Fibroblast of peridontal ligament (primary cell): ENCODE data around the gene PCSK9.
"Not testable (repeated sequence)": the region's sequence is repeated elsewhere in the genome, so short reads cannot be mapped to it uniquely, and the experiment has no call there.

Source experiments
- DNase-seq: peaks from one replicate; pipeline ENCODE4 v3.0.0-alpha.2; 2010; ENCODE audit errors: extremely low read depth

The PCSK9 gene

DNA sequence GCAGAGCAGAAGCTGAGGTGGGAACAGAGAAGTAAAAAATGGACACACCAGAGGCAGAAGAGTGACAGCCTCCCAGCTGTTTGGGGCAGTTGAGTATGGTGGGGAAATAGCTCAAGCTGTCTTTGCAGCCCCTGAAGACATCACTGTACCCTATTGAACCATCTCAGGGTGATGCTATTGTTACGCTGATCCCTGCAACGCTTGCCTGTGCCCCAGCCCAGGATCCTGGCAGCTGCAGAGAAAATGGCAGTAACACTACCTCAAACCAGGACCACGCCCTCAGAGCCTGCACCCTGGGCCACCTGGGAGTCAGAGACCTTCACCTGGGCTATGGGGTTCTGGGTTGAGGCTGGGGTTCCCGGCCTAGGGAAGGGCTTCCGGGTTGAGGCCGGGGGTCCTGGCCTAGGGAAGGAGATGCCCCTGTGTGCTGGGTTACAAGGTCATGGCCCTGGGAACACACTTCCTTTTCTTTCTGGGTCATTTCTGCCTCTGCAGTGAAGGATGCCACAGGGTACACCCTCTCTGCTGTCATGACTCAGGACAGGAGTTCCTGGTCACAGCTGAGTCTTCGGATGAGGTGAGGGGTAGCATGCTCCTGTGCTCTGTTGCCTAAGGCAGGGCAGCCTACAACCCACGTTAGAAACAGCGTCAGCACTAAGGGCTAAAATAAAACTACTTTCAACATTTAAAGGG is 29.0 kb upstream of the PCSK9 start:
- DNase-seq, result no peak

DNA sequence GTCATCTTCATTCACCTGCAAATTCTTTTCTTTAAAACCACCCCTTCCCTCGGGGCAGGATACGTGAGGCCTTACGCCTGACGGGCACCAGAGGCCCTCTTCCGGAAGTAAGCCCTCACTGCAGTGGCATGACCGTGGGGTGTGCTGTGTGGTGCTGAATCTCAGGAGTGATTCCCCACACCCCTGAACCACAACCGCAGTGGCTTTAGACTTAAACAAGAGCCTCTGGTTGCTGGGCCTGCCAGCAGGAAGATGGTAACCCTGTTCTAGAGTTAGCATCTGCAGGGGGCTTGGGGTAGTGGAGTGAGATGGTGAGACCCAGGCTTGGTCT is 28.5 kb upstream of the PCSK9 start:
- no peak for DNase-seq

DNA sequence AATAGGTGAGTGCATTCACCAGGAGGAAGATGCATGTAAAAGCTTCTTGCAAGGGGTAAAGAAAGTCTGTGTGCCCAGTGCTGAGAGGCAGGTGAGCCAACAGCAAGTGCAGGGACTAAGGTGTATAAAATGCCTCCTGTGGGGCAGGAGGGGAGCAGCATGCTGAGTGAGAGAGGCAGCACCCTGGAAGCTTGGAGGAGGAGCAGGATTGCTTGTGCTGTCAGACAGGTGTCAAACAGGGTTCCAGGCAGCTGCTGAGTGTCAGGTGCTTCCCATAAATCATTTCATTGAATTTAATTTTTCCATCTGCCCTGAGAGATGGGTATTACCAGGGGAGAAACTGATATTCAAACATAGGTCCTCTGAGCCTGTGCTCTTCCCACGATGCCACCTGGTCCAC is 26.7 kb upstream of the PCSK9 start:
- DNase-seq, result no peak

DNA sequence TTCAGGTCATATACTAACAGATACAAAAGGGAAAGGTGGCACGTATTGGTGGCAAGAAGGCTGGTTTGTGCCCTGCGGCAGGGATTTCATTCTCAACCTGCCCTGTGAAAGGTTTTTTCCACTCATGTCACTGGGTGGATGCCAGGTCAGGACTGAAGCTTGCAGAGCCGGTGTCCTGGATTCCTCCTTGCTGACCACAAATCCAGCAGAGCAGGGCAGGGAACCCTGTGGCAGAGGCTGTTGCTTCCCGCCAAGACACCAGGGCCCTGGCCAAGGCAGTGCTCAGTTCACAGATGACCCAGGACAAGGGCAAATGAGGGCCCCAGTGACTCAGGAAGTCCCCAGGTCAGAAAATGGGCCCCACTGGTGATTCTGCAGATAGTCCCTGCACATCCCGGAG is 24.2 kb upstream of the PCSK9 start:
- DNase-seq, result no peak

DNA sequence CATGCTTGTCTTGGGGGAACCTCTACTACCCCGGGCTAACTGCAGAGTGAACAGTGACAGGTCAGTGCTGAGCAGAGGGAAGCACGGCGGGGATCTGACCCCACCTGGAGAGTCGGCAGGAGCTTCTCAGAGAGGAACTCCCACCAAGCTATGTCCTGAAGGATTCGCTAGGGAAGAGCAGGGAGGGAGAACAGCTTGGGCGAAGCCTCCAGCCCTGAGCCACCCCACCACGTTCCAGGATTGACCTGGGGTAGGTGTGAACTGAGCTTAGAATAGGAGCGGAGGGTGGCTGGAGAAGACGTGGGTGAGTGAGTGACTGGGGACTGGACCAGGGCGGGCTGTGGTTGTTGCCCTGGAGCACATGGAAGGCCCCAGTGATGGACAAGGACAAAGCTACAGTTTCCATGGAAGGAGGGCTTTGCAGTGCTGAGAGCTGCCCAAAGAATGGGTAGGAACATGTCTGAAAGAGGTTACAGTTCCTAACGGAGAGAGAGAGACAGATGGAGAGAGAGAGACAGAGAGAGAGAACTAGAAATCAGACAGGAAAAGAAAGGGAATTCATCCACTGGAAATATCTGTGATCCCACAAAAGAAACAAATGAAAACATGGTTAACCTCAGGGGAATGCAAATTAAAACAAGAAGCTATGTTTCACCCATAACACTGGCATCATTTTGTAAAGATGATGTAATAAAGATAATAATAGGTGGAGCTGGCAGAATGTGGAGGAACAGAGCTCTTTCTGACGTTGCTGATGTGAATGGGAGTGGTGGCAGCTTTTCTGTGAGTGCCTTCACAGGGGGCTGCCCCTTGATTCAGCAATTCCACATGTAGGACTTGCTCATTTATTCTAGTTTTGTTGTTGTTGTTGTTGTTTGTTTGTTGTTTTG is 23.4 kb upstream of the PCSK9 start:
- peak; percentile 8 for DNase-seq

DNA sequence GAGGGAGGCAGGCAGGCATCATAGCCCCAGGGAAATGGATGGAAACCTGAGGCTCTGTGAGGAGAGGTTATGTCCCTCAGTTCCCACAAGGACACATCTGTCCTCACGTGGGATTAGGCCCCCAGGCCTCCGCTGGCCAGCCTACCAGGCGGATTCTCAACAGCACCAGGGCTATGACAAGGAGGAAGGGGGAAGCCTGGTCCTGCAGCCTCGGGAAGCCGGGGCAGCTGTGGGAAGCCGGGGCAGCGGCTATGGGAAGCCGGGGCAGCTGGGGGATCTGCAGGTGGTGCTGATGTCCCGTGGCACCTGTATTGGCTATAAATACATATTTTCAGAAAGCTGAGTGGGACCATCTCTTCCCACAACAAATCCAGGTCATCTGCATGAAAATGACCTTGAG is 21.0 kb upstream of the PCSK9 start:
- no peak for DNase-seq

DNA sequence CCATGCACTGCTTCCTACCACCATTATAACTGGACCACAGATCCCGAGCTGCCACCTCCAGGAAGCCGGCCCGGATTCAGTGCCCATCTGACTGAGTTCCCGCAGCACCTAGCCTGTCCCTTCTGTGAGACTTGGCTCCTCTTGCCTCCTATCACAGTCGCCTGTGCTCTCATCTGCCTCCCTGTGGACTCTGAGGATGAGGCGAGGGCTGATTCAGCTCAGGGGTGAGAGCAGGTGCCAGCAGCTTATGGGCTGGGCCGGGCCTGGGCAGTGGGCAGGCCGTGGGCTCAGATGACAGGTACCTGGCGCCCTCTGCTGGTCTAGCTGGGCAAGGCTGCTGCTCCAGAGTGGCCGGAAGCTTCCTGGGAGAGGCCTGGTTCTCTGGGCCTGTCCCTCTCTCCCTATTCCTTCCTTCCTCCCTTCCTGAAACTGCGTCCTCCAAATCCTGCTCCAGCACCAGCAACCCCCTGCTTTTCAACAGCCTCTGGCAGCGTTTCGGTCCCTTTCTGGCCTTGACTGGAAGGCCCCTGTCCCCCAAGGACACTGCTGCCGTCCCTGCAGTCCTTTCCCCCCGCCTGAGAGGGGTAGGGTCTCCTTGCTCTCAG is 17.3 kb upstream of the PCSK9 start:
- peak; percentile 80 for DNase-seq

DNA sequence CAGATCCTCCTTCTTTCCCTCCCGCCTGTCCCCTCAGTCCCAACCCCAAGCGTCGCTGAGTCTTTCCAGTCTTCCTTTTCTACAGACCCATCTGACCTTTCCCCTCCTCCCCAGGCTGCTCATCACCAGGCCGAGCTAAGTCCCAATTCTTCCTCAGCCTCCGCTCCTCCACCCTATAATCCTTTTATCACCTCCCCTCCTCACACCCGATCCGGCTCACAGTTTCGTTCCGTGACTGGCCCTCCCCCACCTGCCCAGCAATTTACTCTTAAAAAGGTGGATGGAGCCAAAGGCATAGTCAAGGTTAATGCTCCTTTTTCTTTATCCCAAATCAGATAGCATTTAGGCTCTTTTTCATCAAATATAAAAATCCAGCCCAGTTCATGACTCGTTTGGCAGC is 15.2 kb upstream of the PCSK9 start:
- DNase-seq, result not testable (repeated sequence)

DNA sequence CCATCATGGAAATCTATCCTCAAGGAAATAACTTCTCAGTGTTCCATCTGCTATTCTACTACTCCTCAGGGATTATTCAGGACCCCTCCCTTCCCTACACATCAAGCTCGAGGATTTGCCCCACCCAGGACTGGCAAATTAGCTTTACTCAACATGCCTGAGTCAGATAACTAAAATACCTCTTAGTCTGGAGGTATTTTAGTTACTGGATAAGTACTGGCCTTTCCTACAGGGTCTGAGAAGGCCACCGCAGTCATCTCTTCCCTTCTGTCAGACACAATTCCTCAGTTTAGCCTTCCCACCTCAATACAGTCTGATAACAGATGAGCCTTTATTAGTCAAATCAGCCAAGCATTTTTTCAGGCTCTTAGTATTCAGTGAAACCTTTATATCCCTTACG is 12.7 kb upstream of the PCSK9 start:
- DNase-seq, result not testable (repeated sequence)

DNA sequence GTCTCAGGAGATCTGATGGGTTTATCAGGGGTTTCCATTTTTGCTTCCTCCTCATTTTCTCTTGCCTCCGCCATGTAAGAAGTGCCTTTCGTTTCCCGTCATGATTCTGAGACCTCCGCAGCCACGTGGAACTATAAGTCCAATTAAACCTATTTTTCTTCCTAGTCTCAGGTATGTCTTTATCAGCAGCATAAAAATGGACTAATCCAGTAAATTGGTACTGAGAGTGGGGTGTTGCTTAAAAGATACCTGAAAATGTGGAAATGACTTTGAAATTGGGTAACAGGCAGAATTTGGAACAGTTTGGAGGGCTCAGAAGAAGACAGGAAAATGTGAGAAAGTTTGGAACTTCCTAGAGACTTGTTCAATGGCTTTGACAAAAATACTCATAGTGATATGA is 8.2 kb upstream of the PCSK9 start:
- not testable (repeated sequence) for DNase-seq

DNA sequence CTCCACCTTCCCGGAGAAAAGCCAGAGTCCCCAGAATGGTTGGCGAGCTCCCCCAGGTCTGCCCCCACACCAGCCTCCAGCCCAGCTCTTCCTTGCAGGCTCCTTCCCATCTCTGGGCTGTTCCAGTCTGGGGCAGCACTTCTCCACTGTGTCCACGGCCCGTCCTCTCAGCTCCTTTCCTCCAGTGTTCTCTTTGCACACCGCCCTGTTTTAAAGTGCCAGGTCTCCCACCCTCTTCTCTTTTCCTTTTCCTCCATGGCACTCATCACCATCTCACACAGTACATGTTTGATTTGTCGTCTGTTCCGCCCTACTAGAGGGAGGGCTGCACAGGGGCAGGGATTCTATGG is 6.1 kb upstream of the PCSK9 start:
- no peak for DNase-seq

DNA sequence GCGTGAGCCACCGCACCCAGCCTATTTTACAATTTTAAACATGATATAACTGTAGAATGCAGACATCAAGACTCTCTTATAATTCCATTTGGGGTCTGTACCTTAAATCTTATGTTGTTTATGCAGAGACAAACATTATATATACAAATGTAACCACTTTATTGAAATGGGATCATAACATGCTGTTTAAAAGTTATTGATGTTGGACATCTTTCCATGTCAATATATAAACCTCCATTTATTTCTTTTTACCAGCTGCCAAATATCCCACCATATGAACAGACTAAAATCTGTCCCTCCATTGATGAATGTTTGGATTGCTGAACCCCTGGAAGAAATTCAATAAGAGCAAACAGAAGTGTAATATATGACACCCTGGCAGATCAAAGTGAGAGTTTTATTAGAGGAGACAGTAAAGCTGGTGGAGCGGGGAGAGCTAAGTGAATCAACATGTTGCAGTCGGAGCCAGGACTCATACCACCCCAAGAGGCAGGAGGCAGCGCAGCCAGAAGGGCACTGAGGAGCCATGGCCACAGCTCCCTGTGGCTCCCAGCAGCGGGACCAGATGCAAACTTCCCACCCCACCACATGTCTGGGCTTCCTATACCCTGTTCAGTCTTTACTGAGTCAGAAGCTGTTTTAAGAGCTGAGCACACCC is 4.7 kb upstream of the PCSK9 start:
- DNase-seq, result no peak

DNA sequence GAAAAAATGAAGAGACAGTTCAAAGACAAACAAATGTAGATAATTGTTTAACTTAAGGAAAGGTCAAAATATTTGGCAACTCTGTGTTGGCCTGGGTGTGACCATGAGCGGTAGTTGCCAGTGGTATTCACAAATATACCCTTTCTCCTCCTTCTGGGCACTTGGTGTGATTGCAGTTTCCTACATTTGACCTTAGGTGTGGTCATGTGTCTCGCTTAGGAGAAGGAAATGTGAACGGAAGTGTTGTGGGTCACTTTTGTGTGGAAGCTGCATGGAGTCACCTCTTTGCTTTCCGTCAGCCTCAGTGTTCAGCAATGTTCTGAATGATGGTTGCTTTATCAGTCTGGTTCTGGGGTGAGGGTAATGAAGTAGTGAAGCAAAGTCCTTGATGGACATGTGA is 3.4 kb upstream of the PCSK9 start:
- no peak for DNase-seq

DNA sequence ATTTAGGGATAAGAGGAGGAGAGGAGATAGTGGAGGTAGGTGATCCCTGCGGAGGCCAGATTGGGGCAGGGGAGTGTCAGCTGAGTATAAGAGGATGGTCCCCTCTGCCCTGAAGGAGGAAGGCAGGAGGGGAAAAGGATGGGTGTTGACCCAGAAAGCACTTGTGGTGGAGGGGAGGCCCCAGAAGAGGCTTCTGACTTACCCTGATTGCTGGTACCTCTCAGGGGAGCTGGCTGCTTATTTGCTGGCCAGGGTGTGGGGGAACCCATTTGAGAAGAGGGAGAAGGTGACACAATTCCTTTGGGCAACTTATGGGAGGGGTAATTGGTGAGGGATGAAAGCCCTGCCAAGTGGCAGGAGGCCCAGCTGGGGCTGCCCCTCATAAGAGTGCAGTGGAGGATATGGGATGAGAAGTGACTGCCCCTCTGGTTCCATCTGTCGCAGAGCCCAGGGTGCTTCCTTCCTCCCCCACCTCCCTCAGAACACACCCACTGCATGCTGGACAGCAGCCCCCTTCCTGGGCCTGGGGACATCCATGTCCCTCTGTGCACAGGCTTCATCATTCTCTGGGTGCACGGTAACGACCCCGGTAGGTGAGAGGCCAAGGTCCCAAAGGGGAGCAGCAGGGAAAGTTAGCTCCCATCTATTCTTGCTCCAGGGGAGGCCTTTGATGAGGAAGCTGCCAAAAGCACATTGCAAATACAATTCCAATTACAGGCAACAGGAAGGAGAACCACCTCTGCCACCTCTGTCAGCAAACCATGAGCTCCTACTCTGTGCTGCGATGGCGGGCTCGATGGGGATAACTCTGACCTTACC is 1.4 kb upstream of the PCSK9 start:
- DNase-seq, result no peak

DNA sequence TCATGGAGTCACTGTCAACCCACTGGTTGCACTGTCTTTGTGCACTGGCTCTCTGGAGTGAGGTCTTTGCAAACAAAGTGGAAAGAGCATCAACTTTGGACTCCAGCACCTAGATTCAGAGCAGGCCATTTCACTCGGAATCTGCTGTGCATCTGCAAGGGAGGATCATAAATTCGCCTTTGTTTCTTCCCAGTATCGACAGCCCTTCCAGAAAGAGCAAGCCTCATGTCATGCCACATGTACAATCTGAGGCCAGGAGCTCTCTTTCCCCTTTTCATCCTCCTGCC is 853 bp upstream of the PCSK9 start:
- DNase-seq, result no peak

DNA sequence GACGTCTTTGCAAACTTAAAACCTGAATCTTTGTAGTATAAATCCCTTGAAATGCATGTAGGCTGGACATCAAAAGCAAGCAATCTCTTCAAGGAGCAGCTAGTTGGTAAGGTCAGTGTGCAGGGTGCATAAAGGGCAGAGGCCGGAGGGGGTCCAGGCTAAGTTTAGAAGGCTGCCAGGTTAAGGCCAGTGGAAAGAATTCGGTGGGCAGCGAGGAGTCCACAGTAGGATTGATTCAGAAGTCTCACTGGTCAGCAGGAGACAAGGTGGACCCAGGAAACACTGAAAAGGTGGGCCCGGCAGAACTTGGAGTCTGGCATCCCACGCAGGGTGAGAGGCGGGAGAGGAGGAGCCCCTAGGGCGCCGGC is 390 bp upstream of the PCSK9 start:
- DNase-seq, result no peak

DNA sequence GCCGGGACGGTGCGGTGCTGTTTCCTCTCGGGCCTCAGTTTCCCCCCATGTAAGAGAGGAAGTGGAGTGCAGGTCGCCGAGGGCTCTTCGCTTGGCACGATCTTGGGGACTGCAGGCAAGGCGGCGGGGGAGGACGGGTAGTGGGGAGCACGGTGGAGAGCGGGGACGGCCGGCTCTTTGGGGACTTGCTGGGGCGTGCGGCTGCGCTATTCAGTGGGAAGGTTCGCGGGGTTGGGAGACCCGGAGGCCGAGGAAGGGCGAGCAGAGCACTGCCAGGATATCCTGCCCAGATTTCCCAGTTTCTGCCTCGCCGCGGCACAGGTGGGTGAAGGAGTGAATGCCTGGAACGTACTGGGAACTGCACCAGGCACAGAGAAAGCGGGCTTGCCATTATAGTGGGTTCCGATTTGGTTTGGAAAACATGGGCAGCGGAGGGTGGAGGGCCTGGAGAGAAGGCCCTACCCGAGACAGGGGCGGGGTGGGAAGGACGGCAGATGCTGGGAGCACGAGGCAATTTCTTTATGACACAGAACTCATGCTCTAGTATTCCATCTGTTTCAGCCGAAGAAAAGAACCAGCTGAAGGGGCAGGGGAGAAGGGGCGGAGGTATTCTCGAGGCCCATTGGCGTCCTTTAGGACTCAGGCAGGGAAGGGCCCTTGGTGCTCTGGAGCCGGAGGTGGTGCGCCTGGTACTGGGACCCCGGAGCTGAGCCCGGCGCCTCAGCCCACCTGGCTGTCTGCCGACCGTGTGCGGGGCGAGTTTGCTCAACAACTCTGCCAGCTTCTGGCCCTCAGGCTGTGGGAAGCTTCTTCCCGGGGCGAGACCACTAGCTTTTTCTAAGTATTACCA is 960 bp downstream of the PCSK9 start:
- DNase-seq, result no peak

DNA sequence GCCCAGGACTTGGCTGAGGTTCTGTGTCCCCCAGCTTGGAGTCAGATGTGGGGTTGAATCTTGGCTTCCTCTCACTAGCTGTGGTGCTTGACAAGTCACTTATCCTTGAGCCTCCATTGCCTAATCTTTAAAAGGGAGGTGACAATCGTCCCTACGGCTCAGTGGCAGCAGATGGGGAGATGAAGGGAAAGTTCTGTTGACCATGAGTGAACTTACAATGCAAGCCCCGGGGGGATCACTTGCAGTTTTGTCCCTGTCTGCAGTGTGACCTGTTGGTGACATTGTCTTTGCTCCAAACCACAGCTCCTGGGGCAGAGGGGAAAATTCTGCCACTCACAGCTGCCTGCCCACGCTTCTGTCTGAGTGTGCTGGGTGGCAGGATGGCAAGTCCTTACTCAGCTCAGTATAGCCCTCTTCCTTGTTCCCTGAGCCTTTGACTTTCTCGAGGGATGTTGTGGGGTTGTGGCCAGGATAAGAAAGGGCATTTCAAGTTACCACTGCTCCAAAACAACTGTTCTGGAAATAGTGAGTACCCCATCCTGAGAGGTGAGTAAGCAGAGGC is 1.7 kb downstream of the PCSK9 start:
- no peak for DNase-seq

DNA sequence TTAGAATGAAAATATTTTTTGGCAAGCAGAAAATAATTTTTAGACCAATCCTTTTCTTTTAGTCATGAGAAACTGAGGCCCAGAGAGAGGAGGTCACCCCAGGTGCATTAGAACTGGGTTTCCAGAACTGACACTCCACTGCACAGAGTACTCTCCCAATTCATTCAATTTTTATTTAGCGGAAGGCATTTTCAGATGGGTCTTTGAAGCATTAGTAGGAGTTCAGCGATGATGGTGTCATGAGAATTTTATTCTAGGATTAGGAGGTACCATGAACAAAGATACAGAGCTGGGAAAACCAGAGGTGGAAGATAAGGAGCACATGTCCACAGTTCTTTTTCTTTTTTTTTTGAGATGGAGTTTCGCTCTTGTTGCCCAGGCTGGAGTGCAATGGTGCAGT is 2.3 kb downstream of the PCSK9 start:
- no peak for DNase-seq

DNA sequence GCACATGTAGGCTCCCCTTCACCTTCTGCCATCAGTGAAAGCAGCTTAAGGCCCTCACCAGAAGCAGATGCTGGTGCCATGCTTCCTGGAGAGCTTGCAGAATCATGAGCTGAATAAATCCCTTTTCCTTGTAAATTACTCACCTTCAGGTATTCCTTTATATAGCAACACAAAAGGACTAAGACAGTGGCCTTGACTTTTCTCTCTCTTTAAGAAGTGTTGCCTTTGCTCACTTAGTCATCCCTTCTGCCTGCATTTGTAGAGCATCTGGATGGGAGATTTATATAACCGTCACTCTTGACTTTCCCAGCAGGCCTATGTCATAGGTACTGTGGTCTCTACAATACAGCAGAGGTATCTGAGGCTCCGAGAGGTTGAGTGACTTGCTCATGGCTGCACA is 3.7 kb downstream of the PCSK9 start:
- DNase-seq, result no peak

DNA sequence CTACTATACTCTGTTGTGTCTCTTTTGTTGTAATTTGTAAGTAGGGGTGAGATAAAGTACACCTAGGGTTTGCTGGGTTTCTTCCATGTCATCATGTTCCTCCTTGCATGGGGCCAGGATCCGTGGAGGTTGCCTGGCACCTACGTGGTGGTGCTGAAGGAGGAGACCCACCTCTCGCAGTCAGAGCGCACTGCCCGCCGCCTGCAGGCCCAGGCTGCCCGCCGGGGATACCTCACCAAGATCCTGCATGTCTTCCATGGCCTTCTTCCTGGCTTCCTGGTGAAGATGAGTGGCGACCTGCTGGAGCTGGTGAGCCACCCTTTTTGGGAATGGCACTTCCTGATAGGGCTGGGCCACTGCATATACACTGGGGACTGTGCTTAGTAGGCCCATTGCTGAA is 4.4 kb downstream of the PCSK9 start:
- no peak for DNase-seq
